ENCODE data around the gene SLC28A3.

Gene SLC28A3

GRCh38 chr9:84338792-84339191 lies 1.8 kb downstream of the SLC28A3 start:
- DNase-seq, result no peak

GRCh38 chr9:84337252-84337651 lies 3.3 kb downstream of the SLC28A3 start:
- no peak for DNase-seq

GRCh38 chr9:84331119-84331809 lies 9.3 kb downstream of the SLC28A3 start:
- peak; percentile 39 for DNase-seq

GRCh38 chr9:84330246-84330645 lies 10.3 kb downstream of the SLC28A3 start:
- DNase-seq, result peak; percentile 13

- DNase-seq, result peak; percentile 40
Measured at GRCh38 chr9:84327184-84327583, 13.4 kb downstream of the SLC28A3 start.

GRCh38 chr9:84325347-84325973 lies 15.1 kb downstream of the SLC28A3 start:
- DNase-seq, result no peak

- DNase-seq, result no peak
Measured at GRCh38 chr9:84324811-84325210, 15.7 kb downstream of the SLC28A3 start.

GRCh38 chr9:84323858-84324257 lies 16.7 kb downstream of the SLC28A3 start:
- DNase-seq, result peak; percentile 83

GRCh38 chr9:84322828-84323227 lies 17.7 kb downstream of the SLC28A3 start:
- DNase-seq, result no peak

- no peak for DNase-seq
Measured at GRCh38 chr9:84320231-84320630, 20.3 kb downstream of the SLC28A3 start.

GRCh38 chr9:84319632-84320031 lies 20.9 kb downstream of the SLC28A3 start:
- no peak for DNase-seq

- DNase-seq, result no peak
Measured at GRCh38 chr9:84318981-84319380, 21.6 kb downstream of the SLC28A3 start.

GRCh38 chr9:84317563-84317962 lies 23.0 kb downstream of the SLC28A3 start:
- no peak for DNase-seq

GRCh38 chr9:84315278-84315877 lies 25.2 kb downstream of the SLC28A3 start:
- DNase-seq, result peak; percentile 42

GRCh38 chr9:84314306-84314705 lies 26.3 kb downstream of the SLC28A3 start:
- DNase-seq, result peak; percentile 4

- DNase-seq, result no peak
Measured at GRCh38 chr9:84310883-84311282, 29.7 kb downstream of the SLC28A3 start.

- DNase-seq, result no peak
Measured at GRCh38 chr9:84305497-84306131, 34.9 kb downstream of the SLC28A3 start.

GRCh38 chr9:84304166-84304565 lies 36.4 kb downstream of the SLC28A3 start:
- DNase-seq, result no peak

- no peak for DNase-seq
Measured at GRCh38 chr9:84303061-84303460, 37.5 kb downstream of the SLC28A3 start.

- DNase-seq, result peak; percentile 48
Measured at GRCh38 chr9:84301851-84302250, 38.7 kb downstream of the SLC28A3 start.

- no peak for DNase-seq
Measured at GRCh38 chr9:84300271-84300670, 40.3 kb downstream of the SLC28A3 start.

GRCh38 chr9:84297162-84297821 lies 43.3 kb downstream of the SLC28A3 start:
- no peak for DNase-seq

GRCh38 chr9:84296146-84296843 lies 44.3 kb downstream of the SLC28A3 start:
- DNase-seq, result peak; percentile 45

Measured in MV-4-11 (cell line).